Measurements from ENCODE around the gene BOD1L2.

The BOD1L2 gene

DNA sequence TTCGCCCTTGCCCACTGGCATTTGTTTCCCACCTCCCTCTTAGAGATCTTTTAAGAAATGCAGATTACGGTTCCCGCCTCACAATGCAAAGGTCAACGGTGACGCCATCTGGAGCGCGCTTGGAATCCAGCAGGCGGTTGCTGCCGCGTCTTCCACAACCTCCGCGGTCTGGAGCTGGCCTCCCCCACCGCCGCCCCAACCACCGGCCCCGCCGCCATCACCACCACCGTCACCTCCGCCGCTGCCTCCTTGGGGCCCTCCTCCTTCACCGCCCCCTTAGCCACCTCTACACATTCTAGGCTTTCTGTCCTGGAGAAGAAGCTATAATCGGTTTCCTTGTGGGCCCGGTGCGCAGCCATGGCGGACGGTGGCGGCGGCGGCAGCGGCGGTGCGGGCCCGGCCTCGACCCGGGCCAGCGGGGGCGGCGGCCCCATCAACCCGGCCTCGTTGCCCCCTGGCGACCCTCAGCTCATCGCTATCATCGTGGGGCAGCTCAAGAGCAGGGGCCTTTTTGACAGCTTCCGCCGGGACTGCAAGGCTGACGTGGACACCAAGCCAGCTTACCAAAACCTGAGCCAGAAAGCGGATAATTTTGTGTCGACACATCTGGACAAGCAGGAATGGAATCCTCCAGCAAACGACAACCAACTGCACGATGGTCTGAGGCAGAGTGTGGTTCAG lies at the start of gene BOD1L2:
BOD1L2 (plus strand) TSS at position 132 of the 681 bp plus-strand sequence; CDS start at position 358, 226 bp downstream.
- DNase-seq = no peak

DNA sequence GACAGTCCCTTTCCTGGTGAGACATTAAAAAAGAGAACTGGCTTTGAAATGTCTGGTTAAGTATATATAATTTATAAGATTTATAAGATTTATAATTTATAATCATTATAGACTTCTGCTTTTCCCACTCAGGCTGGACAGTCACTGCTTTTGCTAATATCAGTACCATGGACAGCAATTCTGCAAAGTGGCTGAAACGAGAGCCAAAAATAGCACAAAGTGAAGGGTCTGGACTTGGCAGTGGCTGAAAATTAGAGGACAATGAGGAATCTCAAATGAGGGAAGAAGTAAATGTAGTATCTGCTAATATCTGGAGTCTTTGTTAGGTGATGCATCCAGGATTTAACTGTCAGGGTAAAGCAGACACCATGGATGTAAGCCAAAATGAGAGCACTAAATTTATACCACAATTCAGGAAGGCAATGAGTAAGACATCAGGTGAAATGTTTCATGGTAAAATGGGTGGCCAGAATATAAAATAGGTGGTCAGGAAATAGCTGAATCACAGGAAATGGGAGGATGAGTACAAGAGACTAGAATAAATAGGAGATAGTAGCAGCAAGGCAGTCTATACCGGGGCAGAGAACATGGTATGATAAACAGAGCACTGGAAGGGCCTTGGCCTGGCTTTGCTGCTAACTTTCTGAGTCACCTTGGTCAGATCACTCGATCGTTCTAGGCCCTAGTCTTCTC lies 39.6 kb upstream of the BOD1L2 start:
- DNase-seq = no peak

DNA sequence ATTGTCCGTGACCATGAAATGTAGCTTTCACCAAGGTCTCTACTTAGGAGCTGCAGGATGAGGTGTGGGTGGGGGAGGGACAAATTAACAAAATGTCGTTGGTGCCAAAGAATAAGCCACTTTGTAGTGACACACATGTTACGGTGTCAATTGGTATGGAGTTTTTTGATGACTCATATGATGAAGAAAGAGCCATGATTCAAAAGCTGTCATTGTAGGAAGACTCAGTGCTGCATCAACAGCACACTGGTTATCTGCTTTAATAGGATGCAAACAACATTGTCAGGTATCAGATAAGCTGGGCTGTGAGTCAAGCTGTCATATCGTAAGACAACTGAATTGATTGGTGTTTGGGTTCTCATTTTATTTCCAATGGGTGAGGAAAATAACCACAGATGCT lies 36.6 kb upstream of the BOD1L2 start:
- no peak for DNase-seq

DNA sequence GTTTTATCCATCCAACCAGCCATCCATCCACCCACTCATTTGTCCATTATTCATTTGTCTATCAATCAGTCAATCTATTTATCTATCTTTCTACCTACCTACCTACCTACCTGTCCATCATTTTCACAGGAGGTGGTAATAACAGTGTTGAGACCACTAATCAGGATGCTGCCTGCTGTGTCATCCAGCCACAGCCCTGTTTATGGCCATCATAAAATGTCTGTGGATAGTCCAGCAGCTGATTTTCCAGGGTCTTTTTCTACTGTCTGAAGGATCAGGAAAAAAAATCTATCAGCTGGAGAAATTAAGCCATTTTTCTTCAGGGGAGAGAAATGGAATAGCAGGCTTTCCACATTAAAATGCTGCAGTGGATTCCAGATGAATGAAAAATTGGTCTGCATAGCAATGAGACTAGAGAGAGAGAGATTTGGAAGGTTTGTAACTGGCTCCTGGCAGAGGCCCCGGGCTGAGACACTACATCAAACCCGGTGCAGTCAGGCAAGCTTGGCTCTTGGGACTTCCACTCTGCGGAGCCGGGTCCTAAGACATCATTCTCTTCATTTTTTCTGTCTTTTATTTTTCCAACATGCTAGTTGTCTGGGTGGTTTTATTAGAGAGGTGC lies 33.0 kb upstream of the BOD1L2 start:
- no peak for DNase-seq

DNA sequence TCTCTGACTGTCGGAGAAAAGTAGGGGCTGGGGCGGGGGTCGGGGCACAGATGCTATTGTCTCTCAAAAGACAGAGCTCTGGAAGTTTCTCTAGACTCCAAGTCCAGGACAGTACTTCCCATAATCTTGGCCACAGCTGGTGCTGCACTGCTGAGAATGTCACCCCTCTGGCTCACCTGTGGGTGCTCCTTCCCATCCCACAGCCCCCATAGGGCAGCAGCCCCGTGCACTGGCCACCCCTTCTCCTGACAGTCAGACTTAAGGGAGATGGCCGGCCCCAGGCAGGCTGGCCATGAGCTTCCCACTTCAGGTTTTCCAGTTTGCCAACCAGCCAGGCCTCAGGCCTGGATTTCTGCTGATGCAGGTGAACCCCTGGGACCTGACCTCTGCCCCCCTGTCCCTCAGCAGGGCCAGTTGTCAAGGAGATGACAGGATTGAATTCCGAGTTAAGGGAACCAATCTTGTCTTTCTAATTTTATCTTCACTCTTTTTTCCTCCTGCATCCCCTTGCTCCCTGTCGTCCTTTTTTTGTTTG lies 30.2 kb upstream of the BOD1L2 start:
- no peak for DNase-seq

DNA sequence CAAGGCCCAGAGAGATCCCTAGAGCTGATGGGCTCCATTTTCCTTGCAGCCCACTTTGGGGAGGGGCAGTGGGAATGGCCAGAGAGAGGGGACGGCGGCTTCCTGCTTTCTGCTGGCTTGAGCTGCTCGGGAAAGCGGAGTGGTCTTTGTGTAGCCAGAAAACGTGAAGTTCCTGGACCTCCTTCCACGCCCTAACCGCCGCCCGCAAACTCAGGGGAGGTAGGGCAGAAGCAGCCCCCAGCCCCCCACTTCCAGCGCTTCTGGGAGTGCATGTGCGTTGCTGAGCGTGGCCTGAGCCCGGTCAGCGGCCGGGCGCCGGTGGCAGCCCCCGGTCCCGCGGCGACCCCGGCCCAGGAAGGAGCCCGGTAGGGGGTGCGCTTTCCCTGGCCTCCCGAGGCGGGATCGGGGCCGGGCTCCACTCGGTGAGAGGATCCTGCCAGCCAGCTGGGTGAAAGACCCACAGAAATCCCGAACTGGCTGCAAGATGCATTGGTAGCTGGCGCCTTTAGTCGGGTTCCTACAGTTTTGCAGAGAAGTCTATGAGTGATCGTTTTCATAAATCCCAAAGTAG lies 25.3 kb upstream of the BOD1L2 start:
- no peak for DNase-seq

DNA sequence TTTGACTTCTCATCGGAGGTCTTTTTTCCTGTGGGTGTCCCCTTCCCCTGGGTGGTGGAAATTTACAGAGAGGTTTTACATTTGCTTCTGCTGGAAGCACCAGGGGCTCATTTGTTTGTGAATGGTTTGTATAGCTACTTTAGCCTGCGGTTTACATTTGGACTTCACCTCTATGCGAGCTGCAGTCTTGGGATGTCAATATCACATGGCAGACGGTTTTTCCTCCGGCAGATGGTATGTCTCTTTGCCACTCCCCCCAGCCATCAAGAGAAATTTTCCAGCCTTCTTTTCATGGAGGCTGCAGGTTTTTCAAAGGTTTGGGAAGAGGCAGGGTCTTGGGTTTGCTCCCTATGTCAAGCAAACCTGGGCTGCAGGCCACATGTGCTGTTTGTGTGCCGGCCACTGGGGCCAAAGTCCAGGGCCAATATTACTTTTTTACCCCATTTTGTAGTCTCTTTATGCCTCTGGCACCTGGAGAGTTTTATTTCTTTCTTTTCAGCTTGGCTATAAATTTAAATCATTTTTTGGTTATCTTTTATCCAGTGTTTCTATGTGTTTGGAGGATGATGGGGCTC lies 23.9 kb upstream of the BOD1L2 start:
- DNase-seq = no peak

DNA sequence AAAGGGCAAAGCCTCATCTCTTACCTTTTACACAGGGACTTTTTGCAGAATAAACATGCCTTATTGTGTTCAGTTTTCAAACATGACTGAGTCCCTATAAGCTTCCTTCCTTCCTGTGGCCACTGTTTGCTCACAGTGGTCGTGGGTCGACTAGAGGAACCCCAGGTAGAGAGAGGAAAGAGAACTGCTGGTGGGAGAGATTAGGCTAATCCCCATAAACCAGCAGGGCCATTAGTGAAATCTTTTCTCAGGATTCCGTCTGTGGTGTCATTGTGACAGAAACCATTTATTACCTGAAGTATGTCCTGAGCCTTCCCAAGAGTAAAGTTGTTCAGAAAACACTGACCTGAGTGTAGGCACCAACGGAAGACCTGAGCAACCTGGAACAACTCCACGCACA lies 21.3 kb upstream of the BOD1L2 start:
- no peak for DNase-seq

DNA sequence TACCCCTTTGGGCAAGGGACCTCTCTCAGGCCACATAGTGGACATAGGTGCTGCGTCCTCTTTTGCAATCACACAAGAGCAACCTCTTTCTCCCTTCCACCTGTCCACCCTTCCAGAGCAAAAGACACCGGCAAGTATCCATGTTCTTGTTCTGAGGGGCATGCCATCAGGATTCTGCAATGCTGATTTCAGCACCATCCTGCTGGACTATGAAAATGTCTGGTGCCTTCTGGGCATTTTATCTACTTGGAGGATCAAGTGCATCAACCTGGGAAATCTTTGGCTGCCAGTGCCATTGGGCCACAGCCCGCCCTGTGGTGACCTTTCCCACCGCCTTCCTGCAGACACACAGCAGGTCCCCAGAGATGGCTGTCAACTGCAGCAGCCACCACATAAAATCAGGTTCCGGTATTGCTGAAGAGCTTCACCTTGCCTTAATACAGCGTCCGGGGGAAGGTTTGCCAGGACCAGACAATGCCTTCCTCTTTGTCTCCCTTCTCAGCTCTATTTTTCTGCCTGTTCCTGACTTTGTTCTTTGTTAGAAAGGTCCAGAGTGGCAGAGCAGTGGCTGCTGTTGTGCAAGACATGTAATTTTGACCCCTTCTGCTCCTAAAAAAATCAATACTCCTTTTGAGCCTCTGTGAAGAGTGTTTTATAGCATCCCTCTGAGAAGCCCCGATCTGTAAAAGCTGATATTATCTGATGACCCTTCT lies 18.5 kb upstream of the BOD1L2 start:
- no peak for DNase-seq

DNA sequence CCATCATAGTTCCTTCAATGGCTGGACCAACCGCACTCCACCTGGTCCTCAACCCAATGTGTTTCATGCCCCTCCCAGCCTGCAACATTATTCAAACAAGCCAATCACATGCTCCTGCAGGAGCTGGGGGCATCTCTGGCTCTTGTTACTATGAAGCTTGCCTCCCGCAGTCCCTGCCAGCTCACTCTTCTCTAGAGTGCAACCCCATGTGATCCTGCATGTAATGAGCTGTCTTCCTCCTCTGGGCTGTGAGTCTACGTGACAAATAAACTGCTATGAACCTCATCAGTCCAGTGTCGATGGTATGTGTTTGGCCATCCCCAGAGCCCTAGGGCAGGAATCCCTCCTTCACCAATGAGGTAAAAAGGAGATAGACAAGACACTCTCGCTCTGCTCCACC lies 15.8 kb upstream of the BOD1L2 start:
- DNase-seq = no peak

DNA sequence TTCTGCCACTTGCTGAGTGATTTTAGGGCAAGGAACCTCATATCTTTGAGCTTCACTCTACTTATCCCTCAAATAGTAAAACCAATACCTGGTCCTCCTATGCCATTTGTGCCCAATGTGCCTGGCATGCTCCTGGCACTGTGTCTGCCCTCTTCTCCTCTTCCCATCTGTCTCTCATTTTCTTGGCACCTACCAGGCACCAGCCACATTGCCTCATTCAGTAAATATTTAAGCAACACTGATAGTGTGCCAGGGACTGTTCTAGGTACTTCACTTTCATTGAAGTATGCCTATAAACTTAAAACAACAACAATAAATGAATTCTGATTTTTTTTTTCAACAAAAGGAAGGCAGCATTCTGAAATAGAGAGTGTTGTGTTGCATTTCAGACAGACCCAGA lies 15.1 kb upstream of the BOD1L2 start:
- DNase-seq = no peak

DNA sequence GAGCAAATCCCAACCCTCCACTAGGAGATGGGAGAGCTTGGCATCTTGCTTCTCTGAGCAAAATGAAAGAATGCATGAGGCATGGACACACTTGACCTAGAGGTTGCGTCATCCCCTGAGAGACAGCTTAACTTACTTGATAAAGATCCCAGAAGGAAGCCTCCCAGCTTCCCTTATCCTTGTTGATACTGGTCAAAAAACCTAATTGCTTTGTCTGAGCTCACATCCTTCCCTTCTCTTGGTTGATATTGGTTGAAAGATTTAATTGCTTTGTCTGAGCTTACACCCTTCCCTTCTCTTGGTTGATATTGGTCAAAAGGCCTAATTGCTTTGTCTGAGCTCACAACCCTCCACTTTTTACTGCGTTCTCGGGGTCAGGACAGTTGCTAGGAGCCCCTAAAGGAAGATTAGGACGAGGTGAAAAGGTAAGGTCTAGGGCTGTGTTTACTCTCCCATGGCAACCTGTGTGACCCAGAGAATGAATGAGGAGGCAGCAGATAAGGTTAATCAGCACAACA lies 12.2 kb upstream of the BOD1L2 start:
- no peak for DNase-seq

DNA sequence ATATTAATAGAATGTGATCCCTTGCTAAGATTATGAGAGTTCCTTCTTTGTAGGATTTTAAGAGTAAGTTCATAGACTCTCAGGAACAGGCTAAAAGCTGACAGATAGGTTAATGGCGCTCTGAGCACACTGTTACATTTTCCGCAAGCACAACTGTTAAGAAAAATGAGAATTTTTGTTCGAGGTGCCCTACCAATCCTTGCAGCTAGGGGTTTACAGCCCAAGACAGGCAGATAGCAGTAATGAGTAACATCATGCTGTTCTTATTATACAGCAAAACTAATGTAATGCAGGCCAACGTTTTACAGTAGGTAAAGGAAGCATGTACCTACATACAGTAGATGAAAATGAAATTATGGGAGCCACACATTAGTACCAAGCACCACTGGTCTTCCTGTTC lies 11.2 kb upstream of the BOD1L2 start:
- DNase-seq = no peak

DNA sequence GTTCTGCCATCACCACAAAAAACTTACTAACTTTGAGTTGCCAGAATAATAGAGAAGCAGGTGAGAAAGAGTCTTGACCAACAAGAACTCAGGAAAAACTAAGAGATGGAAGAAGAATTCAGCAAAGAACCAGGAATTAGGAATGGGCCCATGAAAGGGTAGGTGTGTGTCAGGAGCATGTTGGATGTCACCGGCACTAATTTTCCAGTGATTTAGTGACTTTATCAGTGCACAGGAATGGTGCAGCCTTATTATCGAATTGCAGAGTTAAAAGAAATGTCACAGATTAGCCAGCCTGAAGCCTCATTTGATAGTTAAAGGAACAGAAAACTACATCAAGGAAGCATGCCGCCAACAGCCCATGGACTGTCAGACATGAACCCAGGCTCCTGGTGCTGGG lies 9.0 kb upstream of the BOD1L2 start:
- DNase-seq = no peak

DNA sequence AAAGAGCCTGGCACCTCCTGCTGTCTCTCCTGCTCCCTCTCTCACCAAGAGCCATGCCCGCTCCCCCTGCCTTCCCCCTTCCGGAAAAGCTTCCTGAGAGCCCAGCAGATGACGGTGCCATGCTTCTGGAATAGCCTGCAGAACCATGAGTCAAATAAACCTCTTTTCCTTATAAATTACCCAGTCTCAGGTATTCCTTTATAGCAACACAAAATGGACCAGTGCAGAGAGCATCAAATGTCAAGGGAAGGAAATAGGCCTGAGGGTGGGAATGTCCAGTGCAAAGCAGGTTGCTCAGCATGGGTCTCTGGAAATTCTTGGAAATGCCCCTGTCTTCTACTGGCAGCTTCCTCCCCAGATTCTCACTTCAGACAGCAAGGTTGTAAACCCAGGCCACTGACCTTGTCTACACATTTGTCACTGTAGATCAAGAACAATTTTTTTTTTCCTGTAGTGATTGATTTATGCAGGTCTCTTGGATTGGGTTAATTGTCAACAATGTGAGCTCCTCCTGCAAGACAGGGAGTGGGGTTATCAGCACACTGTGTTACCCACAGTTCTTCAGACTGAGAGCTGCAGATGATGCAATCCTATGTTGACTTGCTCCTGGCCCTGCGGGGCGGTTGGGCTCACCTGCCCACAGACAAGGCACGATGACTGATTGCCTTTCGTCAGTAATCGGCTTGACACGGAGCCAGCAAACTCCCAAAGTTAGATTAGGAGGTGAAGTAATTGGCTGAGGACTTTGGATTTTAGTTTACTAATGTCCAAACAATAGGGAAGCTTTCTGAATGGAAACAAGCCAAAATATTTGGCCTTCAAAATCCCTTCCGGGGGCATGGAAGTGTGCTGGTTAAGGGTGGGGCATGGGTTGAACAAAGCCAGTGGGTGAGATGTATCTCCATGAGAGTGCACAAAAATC lies 5.4 kb upstream of the BOD1L2 start:
- no peak for DNase-seq

DNA sequence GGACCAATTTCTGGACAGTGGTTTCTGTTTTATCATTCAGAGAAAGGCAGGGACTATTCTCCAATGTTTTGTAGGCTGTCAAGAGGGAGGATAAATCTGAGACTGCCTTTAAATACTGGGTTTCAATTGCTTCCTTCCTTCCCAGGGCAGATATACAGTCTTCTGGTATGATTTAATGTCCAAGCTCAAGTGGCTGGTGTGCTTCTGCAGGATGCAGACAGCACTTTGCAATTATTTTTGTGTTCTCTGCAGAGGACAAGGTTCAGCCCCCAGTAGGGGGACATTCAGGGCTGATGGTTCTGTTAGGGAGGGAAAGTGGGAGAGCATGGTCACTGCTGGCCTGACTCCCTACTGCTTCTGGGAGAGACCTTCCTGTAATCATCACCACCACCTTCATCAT lies 4.6 kb upstream of the BOD1L2 start:
- no peak for DNase-seq

DNA sequence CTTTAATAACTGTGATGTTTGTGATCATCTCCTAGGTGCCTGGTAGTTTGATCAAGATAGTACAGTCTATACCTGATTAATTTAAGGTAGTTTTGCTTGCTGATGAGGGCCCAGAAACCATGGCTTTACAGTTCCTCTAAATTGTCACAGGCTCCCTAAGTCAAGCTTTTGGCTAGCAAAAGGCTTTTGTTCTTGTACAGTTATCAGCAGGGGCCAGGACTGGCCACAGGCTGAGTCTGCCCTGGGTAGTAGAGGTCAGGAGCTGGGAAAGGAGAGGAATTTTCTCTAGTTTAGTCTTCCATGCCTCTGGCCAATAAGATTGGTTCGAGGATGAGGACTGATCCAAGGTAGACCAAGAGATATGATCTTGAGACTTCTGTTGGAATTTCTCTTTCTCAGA lies 3.6 kb upstream of the BOD1L2 start:
- DNase-seq = no peak

DNA sequence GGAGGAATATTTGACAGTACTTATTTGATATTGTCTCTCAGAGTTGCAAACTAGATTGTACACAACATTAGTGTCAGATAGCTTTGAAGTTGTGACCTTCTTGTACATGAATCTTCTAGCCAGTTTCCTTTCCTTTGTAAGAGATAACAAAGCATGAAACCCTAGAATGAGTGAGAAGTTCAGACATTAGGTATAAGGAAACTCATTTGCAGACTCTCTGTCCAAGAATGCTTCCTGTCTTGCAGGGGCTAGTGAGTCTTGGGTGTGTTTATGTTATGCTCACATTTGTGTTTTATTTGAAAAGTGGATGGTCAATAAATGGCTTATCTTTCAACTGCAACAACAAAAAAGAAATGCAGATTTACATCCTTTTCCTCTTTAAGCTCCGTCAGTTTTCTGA lies 1.4 kb downstream of the BOD1L2 start:
- no peak for DNase-seq

DNA sequence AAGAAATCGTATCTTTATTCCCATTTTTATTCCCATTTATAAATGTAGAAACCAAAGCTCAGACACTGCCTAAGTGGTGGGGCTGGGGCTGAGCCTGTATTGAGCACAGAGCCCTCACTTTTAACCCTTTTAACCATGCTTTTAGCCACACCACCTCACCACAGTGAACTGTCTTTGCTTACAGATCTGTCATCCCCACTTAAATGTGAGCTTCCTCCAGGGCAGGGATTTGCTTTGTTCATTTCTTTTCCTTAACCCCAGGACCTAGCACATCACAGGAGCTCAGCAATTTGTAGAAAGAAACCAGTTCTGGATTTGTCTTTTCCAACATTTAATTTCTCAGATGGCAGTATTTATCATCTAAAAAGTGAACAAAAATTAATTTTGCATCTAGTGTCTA lies 2.2 kb downstream of the BOD1L2 start:
- no peak for DNase-seq

DNA sequence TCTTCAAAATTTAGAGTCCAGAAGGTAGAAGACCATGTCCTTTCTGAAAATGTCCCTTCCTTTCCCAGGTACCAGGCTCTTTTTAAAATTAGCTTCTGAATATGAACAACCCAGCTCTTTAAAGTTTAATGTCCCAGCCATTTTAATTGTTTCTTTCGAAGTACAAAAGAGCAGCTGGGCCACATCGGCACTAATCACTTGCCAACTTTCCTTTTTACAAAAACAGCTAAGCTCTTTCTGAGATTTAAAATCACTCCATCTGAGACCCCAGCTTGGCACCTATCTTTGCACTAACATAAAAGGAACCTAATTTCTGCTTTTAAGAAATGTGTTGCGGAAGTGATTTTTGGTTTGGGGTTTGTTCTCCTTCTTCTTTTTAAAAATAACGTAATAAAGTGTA lies 2.6 kb downstream of the BOD1L2 start:
- no peak for DNase-seq

DNA sequence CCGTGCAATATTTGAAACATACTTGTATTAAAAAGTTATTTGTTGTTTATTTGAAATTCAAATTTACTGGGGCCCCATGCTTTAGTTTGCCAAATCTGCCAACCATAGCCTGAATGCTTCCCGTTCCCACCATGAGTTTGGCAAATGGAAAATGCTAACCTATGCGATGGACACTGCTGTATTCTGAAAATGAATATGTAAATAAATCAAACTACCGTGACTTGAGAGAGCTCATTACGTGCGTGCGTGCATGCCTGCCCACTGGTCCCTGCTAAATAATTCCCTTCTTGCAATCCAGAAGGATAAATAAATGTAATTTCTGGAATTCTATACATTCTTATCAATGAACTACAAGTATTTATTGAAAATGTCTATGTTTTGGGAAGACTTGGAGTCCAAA lies 3.2 kb downstream of the BOD1L2 start:
- DNase-seq = no peak
